HG03025 (cell line): ENCODE data around the gene BACH2.
A peak's percentile ranks its signal among the peaks of the same experiment; 100 is the strongest.

Experiments used
- ATAC-seq: cut with Tn5 transposase; IDR thresholded peaks from one replicate; pipeline ENCODE4 v1.9.1; 2021; ENCODE audit warnings: mild to moderate bottlenecking, moderate library complexity; ENCODE audit not compliant: unreplicated experiment, low FRiP score

Gene BACH2

GRCh38 chr6:90109141-90109540 is 187.5 kb downstream of the BACH2 start:
- ATAC-seq = no peak

DNA sequence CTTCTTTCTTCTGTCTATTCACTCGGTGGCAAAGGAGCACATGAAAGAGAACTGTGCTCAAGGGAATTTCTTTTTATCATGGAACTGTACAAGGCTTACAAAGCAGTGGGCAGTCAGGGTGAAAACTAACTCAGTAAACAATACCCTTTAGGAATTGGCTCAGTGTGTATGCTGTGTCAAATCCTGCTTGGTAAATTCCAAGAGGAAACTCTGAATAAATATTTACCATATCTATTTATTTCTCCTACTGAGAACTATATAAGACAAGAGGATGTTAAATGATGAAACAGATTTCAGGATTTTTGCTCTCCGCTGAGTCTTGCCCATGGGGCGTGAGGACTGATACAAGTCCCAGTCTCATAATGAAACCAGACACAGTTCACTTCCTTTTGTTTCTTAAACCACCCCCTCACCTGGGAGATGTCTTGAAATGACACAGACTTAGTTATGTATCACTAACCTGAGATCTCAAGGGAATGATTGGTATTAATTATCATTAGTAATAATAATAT is 188.8 kb downstream of the BACH2 start:
- ATAC-seq = peak; percentile 80

DNA sequence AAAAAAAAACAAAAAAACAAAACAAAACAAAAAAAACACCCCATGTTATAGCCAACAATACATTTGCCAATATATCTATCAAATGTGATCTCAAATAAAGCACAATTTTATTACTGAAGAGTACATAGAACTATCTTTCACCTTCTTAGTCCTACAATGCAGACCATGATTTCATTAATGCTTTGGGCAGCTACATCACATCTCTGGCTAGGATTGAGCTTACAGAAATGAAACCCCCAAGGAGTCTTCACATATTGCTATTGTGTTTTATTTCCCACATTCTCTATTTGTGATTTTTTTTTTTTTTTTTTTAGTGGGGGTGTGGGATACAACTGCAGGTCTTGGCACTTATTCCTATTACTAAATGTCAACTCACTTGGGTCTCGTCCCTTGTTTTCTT is 189.3 kb downstream of the BACH2 start:
- ATAC-seq = no peak

DNA sequence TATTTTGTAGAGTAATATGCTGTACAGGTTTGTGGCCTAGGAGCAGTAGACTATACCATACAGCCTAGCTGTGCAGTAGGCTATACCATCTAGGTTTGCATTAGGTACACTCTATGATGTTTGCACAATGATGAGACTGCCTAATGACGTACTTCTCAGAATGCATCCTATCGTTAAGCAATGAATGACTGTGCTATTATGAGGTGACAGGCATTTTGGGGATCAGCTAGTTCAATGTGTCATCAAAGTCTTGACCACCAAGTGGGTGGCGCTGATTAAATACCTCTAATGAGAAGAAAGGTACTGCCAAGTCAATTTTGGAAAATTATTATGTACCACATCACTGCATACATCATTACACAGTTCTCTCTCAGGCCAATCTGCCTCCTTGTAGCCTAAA is 190.2 kb downstream of the BACH2 start:
- ATAC-seq = no peak

DNA sequence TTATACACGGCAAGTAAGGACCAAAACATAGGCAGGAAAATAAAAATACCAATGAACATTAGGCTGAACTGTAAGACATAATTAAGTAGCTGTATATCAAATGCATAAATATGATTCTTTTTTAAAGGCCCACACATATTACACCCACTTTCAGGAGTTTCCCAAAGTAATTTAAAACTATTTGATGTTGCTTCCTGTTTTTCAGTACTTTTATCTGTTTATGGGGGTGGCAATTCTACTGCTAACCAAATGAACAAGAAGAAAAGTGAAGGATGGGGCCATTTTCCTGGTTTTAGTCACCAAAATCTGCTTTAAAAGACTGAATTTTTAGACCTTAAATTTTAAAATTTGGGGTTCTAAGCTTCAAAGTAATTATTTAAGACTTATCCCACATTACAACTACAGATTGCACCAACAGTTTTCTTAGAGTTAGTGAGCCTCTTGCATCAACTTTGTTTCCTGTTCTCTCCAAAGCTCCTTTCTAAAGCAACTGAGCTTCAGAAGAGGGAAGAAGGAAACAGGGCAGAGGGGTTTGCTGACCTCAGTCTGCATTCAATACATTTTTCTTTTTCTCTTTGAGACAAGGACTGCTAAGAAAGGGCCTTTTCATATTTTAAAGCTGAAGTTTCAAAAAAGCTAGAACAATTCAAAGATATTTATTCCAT is 191.0 kb downstream of the BACH2 start:
- ATAC-seq = no peak

DNA sequence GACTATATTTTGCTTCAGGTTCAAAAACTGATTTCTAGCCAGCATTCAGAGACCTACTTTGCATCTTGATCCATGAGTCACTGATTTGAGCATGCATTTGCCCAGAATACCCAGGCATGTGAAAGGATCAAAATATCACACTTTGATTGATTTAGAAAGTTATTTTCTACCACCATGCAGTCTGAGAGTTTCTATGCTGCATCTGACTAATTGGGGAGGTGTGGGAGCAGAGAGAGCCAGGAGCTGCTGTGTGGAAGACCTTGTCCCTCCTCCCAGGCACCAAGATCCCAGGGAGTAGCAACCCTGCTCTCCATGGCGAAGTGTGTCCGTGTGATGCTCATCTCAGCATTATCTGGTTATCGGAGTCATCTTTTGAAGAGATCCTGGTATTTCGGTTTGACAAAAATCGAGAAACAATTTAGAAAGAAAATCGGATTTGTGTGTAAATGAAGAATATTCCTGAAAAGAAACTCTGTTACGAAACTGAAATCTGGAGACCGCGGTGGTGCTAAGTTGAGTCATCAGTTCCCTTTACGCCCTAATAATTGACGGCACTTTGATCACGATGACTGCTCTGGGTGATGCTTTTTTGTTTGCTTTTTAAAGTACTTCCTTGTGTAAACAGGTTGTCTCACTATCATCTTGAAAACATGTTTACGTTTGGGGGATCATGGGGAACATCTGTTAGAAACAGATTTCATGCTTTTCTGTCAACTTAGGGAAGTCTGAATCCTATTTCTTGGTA is 193.4 kb downstream of the BACH2 start:
- peak; percentile 74 for ATAC-seq

DNA sequence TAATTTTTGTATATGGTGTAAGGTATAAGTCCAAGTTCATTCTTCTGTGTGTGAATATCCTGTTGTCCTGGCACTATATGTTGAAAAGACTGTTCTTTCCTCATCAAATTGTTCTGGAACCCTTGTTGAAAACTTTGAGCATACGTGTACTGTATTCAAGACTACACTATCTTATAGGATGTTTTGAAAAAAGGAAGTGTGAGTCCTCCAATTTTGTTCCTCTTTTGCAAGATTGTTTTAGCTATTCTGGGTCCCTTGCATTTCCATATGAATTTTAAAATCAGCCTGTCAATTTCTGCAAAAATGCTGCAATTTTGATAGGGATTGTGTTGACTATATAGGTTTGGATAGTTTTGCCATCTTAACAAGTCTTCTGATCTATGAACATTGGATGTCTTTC is 195.2 kb downstream of the BACH2 start:
- ATAC-seq = no peak

GRCh38 chr6:90100059-90100665 is 196.5 kb downstream of the BACH2 start:
- no peak for ATAC-seq

DNA sequence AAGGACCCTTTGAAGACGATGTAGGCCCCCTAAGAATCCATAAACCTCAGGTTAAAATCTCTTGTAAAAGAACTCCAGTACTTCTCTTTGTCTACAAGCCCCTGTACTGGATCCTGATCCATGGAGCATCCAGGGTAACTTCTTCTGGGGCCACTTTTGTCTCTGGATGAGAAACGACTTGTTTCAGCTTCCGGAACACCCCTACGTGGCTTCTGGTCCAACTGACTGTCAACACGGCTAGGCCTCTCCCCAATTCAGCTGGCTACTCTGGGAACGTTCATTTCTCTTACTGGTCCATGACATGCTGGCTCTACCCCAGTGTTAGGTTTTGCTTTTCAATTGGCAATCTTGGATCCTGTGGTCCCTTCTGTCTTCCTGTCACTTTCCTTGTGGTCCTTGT is 198.0 kb downstream of the BACH2 start:
- ATAC-seq = no peak

DNA sequence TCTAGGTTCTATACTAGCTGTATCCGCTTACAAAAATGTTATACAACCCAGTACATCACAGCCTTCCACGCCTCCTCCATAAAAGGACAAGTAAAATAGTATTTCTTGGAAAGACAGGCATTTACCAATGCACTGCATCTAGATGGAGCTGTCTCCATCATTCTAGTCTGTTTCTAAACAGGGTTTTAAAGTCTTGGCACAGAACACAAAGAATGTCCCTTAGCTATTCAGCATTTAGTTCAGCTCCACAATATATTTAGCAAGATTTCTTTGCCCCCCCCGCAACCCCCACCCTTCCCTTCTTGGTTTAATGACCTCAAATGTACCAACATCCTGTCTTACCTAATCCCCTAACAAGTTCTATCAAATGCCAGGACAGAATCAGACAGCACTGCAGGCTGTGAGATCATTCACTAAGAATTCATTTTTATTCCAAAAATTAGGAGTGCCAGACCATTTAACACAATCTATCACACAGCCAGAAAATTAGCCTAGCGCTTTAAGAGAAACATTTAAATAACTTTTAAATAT is 198.6 kb downstream of the BACH2 start:
- ATAC-seq = no peak

DNA sequence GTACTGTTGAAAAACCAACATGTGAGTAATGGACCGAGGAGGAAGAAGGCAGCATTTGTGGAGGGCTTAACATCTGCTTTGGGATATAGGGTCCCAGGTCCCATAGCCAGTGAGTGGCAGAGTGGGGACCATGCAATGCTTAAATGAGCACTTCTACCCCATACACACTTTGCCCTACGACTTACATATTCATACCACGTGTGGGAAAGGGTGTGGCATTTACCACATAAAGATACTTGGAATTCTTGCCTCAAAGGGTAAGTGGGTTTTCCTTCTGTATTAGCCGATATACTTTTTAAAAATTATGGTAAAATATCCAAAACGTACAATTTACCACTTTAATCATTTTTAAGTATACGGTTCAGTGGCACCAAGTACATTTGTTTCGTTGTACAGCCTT is 199.3 kb downstream of the BACH2 start:
- no peak for ATAC-seq

DNA sequence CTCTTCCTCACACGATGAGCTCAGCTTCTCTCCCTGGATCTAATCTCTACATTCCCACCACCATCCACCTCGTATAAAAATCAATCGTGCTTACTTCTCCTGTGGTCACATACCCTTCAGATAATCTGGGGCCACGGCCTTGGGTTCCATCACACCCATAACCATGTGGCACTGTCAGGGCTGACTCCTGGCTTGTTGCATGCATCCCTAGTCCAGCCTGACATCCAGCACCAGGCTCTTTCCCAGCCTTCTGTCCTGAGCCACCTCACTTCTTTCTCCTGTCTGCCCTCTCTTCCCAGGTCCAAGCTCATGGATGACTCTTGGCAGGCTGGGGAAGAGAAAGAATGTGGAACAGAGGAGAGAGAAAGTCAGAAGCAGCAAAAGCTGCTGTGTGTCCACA is 199.8 kb downstream of the BACH2 start:
- ATAC-seq = no peak

- ATAC-seq = no peak
These were observed 200.9 kb downstream of the BACH2 start for GRCh38 chr6:90095788-90096187.

- ATAC-seq = no peak
These were observed 201.5 kb downstream of the BACH2 start for GRCh38 chr6:90095145-90095544.

DNA sequence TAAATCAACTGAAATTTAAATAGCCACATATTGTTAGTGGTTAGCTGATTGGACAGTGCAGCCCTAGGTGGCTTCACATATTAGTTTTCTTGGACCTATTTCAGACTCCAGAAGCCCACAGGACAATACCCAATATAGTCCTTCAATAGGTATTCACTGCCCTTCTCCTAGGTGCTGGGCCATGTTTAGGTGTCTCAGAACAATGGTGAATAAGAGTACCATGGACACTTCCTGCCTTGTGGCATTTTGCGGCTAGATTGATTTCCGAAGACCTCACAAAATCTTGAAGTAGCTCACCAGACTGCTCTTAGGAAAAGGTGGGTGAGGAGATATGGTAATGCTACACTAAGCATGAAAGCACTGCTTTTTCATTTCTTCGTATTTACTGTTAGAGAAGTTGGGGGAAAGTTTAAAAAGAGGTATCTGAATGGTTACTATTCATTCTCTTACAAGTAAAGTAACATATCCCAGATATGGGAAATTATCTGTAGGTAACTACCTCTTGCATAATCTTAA is 203.0 kb downstream of the BACH2 start:
- no peak for ATAC-seq

DNA sequence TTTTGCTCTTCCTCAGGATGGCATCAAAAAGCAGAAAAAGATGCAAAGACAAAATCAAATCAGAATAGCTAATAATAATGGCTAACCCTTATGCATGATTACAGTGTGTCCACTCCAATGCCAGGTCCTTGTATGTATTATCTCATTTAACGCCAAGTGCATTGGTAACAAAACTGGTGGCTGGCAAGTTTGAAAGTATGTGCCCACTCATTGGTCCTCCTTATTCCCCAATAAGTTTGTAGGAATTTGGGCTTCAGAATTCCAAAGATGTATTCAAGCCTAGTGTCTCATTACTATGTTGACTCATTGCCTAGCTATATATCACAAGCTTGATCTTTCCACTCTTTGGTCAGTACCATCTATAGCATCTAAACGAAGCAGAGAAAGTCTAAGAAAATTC is 205.8 kb downstream of the BACH2 start:
- ATAC-seq = no peak

- no peak for ATAC-seq
These were observed 208.6 kb downstream of the BACH2 start for GRCh38 chr6:90088009-90088408.

DNA sequence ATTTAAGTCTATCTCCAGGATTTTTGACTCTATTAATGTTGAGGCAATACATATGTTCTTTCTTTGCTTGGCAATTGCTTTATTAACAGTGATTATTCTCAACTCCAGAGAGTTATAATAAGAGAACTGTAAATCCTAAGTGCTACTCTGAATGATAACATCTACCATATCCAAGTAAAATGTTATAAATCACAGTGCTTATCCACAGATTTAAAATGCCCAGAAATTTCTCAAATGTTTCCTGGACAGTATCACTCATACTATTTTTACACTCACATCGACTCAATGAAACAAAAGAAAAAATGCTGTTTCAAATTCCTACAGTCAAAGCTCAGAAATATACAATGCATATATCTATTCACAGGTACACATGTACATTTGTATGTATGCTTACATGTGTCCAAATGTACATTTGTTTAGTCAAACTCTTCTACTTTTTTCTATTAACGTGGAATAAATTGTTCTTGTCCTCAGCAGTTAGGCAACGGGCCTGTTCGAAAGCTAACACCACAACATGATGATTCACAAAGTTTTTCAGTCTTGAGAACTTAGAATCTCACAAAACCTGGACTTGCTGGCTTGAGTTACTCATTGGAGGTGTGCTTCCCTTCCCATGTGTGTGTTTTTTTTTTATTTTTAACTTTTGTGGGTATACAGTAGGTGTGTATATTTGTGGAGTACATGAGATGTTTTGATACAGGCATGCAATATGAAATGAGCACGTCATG is 209.4 kb downstream of the BACH2 start:
- no peak for ATAC-seq

- ATAC-seq = no peak
These were observed 210.1 kb downstream of the BACH2 start for GRCh38 chr6:90086517-90086916.

DNA sequence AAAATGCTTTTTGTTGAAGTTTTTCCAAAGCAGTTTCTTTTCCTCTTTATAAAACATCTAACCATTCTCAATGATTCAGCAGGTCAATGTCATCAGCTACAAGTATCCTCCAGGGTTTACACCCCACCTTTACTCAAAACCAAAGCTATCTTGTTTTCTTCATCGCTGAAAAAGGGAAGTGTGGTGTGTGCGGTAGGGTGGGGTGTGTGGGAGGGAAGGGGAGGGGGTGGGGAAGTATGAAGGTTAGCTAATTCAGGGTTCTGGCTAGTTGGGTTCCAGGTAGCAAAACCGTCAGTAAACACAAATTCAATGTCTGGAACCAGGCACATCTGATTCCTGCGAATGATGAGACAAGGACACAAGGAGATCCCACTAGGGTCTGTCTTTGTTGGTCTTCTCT is 212.8 kb downstream of the BACH2 start:
- ATAC-seq = no peak

DNA sequence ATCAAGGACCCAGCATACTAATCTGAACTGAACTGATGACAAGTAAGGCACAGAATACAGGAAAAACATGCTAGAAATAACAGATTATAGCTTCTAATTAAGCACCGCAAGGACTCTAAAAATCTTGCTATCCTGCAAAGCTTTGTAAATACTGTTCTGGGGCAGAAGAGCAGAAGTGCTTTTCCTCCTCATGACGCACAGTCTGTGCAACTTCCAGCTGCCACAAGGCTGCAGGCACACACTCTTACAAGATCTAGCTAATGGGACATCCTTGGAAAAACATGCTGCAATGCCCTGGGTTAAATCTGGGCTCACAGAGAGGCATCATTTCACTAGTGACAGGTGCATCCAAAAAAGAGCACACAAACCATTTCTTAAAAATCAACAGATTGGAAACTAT is 213.8 kb downstream of the BACH2 start:
- ATAC-seq = no peak
